Chondrocyte (in vitro differentiated cells): Measurements from ENCODE around the gene OPN1LW. TPM values are rescaled to one million over a fixed set of nuclear protein-coding genes. Genes with fewer than 3 reads are reported as not detected.
"Not testable (repeated sequence)": the region's sequence is repeated elsewhere in the genome, so short reads cannot be mapped to it uniquely, and the experiment has no call there.

Source experiments
- DNase-seq: peaks from one replicate; pipeline ENCODE4 v3.0.0; 2021; ENCODE audit warnings: mixed read lengths, low spot score
- H3K27ac Mint-ChIP-seq: one replicate; pipeline ENCODE4 v1.8.0; 2021; ENCODE audit warnings: mild to moderate bottlenecking, moderate library complexity, mixed read lengths; ENCODE audit not compliant: unreplicated experiment
- H3K27me3 Mint-ChIP-seq: 2 replicates; pipeline ENCODE4 v1.8.0; 2021; ENCODE audit warnings: low read depth, mixed read lengths
- H3K36me3 Mint-ChIP-seq: 2 replicates; pipeline ENCODE4 v1.8.0; 2021; ENCODE audit warnings: low read depth, mixed read lengths
- H3K4me1 Mint-ChIP-seq: 2 replicates; pipeline ENCODE4 v1.8.0; 2021; ENCODE audit warnings: low read depth, mild to moderate bottlenecking, mixed read lengths
- H3K4me3 Mint-ChIP-seq: one replicate; pipeline ENCODE4 v1.8.0; 2021; ENCODE audit warnings: mild to moderate bottlenecking, moderate library complexity, mixed read lengths; ENCODE audit not compliant: unreplicated experiment
- H3K9me3 Mint-ChIP-seq: 2 replicates; pipeline ENCODE4 v1.8.0; 2021; ENCODE audit warnings: low read depth, mixed read lengths
- total RNA-seq: library from RNA; stranded (reverse); gene quantifications from 3 replicates; pipeline ENCODE4 v1.2.1, GENCODE V29; 2021

The OPN1LW gene
- total RNA-seq, 1 donor from 2014 or later: not detected

- not testable (repeated sequence) for H3K4me1 Mint-ChIP-seq, H3K4me3 Mint-ChIP-seq, H3K9me3 Mint-ChIP-seq, H3K27me3 Mint-ChIP-seq, H3K27ac Mint-ChIP-seq, H3K36me3 Mint-ChIP-seq, DNase-seq
These were observed 39.8 kb downstream of the OPN1LW start for GRCh38 chrX:154183794-154184193.

- not testable (repeated sequence) for H3K4me1 Mint-ChIP-seq, H3K36me3 Mint-ChIP-seq, H3K9me3 Mint-ChIP-seq, H3K27me3 Mint-ChIP-seq, H3K4me3 Mint-ChIP-seq, H3K27ac Mint-ChIP-seq, DNase-seq
These were observed 48.8 kb downstream of the OPN1LW start for GRCh38 chrX:154192846-154193245.

- H3K4me3 Mint-ChIP-seq: not testable (repeated sequence)
These were observed 50.3 kb downstream of the OPN1LW start for GRCh38 chrX:154194316-154194715.

GRCh38 chrX:154196466-154196865 is 52.4 kb downstream of the OPN1LW start:
- not testable (repeated sequence) for H3K4me3 Mint-ChIP-seq, H3K27ac Mint-ChIP-seq, H3K4me1 Mint-ChIP-seq

More at GRCh38 chrX:154194316-154194715, 50.3 kb downstream of the OPN1LW start:
- H3K4me1 Mint-ChIP-seq, H3K27ac Mint-ChIP-seq, H3K27me3 Mint-ChIP-seq, DNase-seq, H3K9me3 Mint-ChIP-seq, H3K36me3 Mint-ChIP-seq: not testable (repeated sequence)

More at GRCh38 chrX:154196466-154196865, 52.4 kb downstream of the OPN1LW start:
- not testable (repeated sequence) for H3K27me3 Mint-ChIP-seq, DNase-seq, H3K36me3 Mint-ChIP-seq, H3K9me3 Mint-ChIP-seq

Other genes starting within 250 kb of the OPN1LW start
- not detected in 3 replicates for gene AVPR2, start 239.6 kb upstream of the OPN1LW start, total RNA-seq
- 2.8 to 3.7 TPM (median 3.1 TPM) in 3 replicates for gene ARHGAP4, start 218.0 kb upstream of the OPN1LW start, total RNA-seq
- gene NAA10, start 209.2 kb upstream of the OPN1LW start, total RNA-seq: 89.5 to 99.8 TPM (median 91.4 TPM) in 3 replicates
- 6.5 to 13.4 TPM (median 13.1 TPM) in 3 replicates for gene RENBP, start 199.6 kb upstream of the OPN1LW start, total RNA-seq
- 60.1 to 89.9 TPM (median 67.2 TPM) in 3 replicates for gene HCFC1, start 172.4 kb upstream of the OPN1LW start, total RNA-seq
- gene TMEM187, start 171.5 kb upstream of the OPN1LW start, total RNA-seq: 12.3 to 20.3 TPM (median 18.3 TPM) in 3 replicates
- gene IRAK1, start 124.3 kb upstream of the OPN1LW start, total RNA-seq: 88.0 to 113 TPM (median 104 TPM) in 3 replicates
- 32.3 to 35.5 TPM (median 34.2 TPM) in 3 replicates for gene MECP2, start 46.5 kb upstream of the OPN1LW start, total RNA-seq
- gene OPN1MW, start 38.4 kb downstream of the OPN1LW start, total RNA-seq: not detected in 3 replicates
- not detected in 3 replicates for gene OPN1MW2, start 75.5 kb downstream of the OPN1LW start, total RNA-seq
- gene OPN1MW3, start 113.3 kb downstream of the OPN1LW start, total RNA-seq: not detected in 3 replicates
- not detected in 3 replicates for gene TEX28, start 150.9 kb downstream of the OPN1LW start, total RNA-seq
- not detected in 3 replicates for gene TKTL1, start 151.6 kb downstream of the OPN1LW start, total RNA-seq
- 1,923 to 4,327 TPM (median 4,325 TPM) in 3 replicates for gene FLNA, start 230.4 kb downstream of the OPN1LW start, total RNA-seq
- 66.3 to 81.7 TPM (median 81.1 TPM) in 3 replicates for gene EMD, start 235.1 kb downstream of the OPN1LW start, total RNA-seq